Hematopoietic multipotent progenitor cell treated with erythropoietin and hydrocortisone succinate and interleukin-3 and kit ligand, for 8 days (in vitro differentiated cells): ENCODE data around the gene OR1B1.
"Not testable (repeated sequence)": the region's sequence is repeated elsewhere in the genome, so short reads cannot be mapped to it uniquely, and the experiment has no call there.

Experiments used
- DNase-seq: peaks from one replicate; pipeline ENCODE4 v3.0.0-alpha.2; 2015

Gene OR1B1

GRCh38 chr9:122657527-122657926, at the start of gene OR1B1:
OR1B1 (minus strand) TSS chr9:122657627.
- no peak for DNase-seq

- DNase-seq: no peak
Measured at GRCh38 chr9:122695696-122696095, 38.3 kb upstream of the OR1B1 start.

GRCh38 chr9:122684851-122685250, 27.4 kb upstream of the OR1B1 start:
- DNase-seq: no peak

DNA sequence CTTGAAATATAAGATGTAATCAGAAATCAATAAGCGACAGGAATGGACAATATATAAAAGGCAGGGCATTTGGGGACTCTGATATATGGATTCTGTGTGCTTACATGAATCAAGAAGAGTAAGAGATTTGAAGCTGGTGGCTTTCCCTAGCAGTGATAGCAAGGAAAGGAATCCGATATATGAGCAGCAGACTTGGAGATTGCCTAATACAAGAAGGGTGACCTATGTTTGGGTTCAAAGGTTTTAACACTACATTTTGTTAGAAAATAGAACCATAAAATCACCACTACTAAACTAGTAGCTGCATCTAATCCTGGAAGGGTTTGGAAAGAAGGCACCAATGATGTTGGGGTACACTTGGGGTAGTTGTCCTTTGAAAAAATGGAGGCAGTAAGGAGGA, 15.1 kb upstream of the OR1B1 start:
- no peak for DNase-seq

DNA sequence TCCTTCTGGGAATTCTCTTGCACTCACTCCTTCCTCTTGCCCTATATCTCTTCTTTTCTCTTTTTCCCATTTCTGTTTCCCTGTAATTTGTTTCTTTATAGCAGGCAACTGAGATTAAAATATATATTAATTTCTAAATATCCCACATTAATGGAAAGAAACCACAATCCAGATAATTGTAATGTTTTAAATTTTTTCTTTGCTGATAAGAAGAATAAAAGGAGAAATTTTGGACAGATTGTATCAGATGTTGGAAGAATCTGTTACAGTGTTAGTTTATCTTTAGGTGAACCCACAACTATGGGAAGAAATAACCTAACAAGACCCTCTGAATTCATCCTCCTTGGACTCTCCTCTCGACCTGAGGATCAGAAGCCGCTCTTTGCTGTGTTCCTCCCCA, 4.0 kb upstream of the OR1B1 start, which contains the start of gene OR1L1:
Gene OR1L1, plus strand, starts transcription at position 301 of the 400 bp plus-strand sequence. Its CDS starts 0 bp downstream, at position 301.
- DNase-seq: no peak

DNA sequence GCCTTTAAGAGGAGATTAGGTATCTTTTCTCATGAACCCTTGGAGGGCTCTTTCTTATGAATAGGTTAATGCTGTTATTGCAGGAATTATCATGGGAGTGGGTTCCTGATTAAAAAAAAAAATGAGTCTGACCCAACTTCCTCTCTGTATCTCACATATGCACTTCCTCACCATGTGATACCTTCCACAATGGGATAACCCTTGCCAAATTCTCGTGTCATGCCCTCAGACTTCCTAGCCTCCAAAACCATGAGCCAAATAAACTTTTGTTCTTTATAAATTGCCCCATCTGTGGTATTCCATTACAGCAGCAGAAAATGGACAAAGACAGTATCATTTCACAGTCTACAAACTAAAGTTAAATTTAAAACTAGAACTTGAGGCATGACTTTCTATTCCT, 1.0 kb downstream of the OR1B1 start:
- no peak for DNase-seq

DNA sequence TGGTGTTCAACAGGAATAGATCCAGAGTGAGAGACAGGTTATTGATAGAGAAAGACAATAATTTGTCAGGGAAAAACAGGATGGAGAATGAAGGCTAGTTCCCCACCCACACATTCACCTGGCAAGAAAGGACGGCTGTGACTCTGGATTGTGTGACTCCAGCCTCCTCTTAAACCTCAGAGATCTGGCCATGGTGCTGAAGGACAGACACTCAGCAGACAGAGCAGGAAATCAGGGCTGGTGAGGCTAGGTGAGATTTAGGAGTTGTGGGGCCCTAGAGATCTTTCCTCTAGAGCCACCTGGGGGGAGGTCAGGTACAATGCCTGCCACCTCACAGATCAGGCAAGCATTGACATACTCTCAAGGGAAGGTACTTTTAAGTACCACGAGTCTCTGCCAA, 15.2 kb downstream of the OR1B1 start:
- DNase-seq: peak; percentile 4

GRCh38 chr9:122619996-122620395, 37.4 kb downstream of the OR1B1 start:
- no peak for DNase-seq

DNA sequence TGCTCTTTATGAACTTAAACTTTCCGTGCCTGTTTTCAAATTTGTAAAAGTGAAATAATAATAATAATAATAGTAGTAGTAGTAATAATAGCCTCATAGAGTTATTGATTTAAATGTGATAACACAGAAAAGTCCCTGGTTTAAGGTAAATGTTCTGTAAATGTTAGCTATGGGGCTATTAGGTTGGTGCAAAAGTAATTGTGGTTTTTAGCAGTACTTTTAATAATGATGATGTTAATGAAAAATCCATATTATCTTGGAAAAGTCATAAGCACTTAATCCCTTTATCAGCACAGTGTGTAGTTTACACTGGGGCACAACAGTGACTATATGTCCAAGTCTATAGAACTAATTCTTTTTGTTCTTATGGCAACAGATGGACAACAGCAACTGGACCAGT, 43.1 kb downstream of the OR1B1 start, which contains the start of gene OR1Q1:
Gene OR1Q1, plus strand, starts transcription at position 377 of the 400 bp plus-strand sequence. Its CDS starts 0 bp downstream, at position 377.
- no peak for DNase-seq

GRCh38 chr9:122609804-122610203, 47.6 kb downstream of the OR1B1 start:
- DNase-seq: no peak

DNA sequence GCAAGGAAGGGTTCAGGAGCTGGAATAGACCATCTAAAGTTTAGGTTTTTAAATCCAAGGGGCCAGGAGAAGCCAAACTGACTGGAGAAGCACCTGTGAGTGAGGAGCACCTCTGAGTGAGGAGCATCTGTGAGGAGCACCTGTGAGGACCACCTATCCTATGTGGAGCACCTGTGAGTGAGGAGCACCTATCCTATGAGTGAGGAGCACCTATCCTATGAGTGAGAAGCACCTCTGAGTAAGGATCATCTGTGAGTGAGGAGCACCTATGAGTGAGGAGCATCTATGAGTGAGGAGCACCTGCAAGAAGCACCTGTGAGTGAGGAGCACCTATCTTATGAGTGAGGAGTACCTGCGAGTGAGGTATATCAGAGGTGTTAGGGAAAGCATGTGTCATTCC, 50.8 kb downstream of the OR1B1 start:
- DNase-seq: no peak

DNA sequence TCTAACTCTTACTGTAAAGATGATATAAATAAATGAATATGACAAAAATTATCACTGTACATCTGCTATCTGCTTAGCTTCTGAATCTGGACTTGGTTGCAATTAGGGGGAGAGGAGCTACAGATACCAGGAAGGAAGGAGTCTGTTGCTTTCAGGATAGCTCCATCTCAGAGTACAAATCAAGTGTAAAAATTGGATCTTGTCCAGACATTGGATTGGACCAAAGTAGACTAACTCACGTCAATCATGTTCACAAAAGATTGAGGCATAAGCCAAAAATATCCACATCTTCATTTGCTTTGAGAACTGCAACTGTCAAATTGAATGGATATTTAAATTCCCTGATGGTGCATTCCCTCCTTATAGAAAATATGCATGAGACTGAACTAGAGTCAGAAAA, 51.7 kb downstream of the OR1B1 start:
- DNase-seq: no peak

- not testable (repeated sequence) for DNase-seq
Measured at GRCh38 chr9:122583284-122583683, 74.1 kb downstream of the OR1B1 start, which contains the start of gene OR1L8. OR1L8 (minus strand) TSS chr9:122583384; CDS start chr9:122568477, 14,907 bp downstream.

GRCh38 chr9:122580360-122580759, 77.1 kb downstream of the OR1B1 start:
- DNase-seq: peak; percentile 77

GRCh38 chr9:122579874-122580273, 77.6 kb downstream of the OR1B1 start:
- DNase-seq: peak; percentile 12
